Measurements from ENCODE around the gene AFF2.

GRCh38 chrX:148856505-148856904, 356.1 kb downstream of the AFF2 start:
- TF ChIP-seq CTCF (IDR thresholded peaks at IDR 0.05) (no peak), POLR2A (IDR thresholded peaks at IDR 0.05) (no peak), EP300 (IDR thresholded peaks at IDR 0.05) (no peak), POLR2AphosphoS5 (IDR thresholded peaks at IDR 0.05) (no peak)
